WTC11 (cell line): ENCODE data around the gene CELF4. TPM values are rescaled to one million over a fixed set of nuclear protein-coding genes. Genes with fewer than 3 reads are reported as not detected.

Experiments used
- ATAC-seq: fragments of 200-7000 bp; cut with Tn5 transposase; 2 replicates; pipeline ENCODE4 v1.10.0; 2021; ENCODE audit warnings: mild to moderate bottlenecking, moderate library complexity
- CTCF ChIA-PET: fragments of 300-600 bp; sonication (Branson Sonifier 250); formaldehyde crosslinking; loops from one replicate; lab custom pipeline; 2021; ENCODE audit warnings: antibody characterized with exemption; lab: Charles Lee
- POLR2A ChIA-PET: fragments of 350-600 bp; sonication (Branson Sonifier 250); formaldehyde crosslinking; loops from one replicate; lab custom pipeline; 2021; ENCODE audit warnings: antibody characterized with exemption; lab: Charles Lee
- DNase-seq: peaks from one replicate; pipeline ENCODE4 v3.0.0; 2021; ENCODE audit warnings: low spot score
- H3K27ac Mint-ChIP-seq: 2 replicates; pipeline ENCODE4 v1.8.0; 2021; ENCODE audit warnings: mixed read lengths
- H3K27me3 Mint-ChIP-seq: 2 replicates; pipeline ENCODE4 v1.8.0; 2021; ENCODE audit warnings: low read depth, mild to moderate bottlenecking, moderate library complexity, mixed read lengths
- H3K36me3 Mint-ChIP-seq: 2 replicates; pipeline ENCODE4 v1.8.0; 2021; ENCODE audit warnings: mixed read lengths
- H3K4me1 Mint-ChIP-seq: 2 replicates; pipeline ENCODE4 v1.8.0; 2022; ENCODE audit warnings: mixed read lengths
- H3K4me3 Mint-ChIP-seq: 2 replicates; pipeline ENCODE4 v1.8.0; 2021; ENCODE audit warnings: mild to moderate bottlenecking, moderate library complexity, mixed read lengths
- H3K9me3 Mint-ChIP-seq: 2 replicates; pipeline ENCODE4 v1.8.0; 2021; ENCODE audit warnings: mixed read lengths
- EMX1 ChIP-seq: fragments of 250-450 bp; sonication (Bioruptor Pico); IDR thresholded peaks from 2 replicates; pipeline ENCODE4 v1.8.0; 2021; ENCODE audit warnings: mild to moderate bottlenecking
- ETV6 ChIP-seq: sonication (generic); formaldehyde crosslinking; IDR thresholded peaks from 2 replicates; pipeline ENCODE4 v1.8.1; 2022; ENCODE audit warnings: mild to moderate bottlenecking, missing genetic modification reagents
- FOXJ3 ChIP-seq: sonication (generic); formaldehyde crosslinking; IDR thresholded peaks from 2 replicates; pipeline ENCODE4 v1.9.0; 2021; ENCODE audit warnings: missing genetic modification reagents, mild to moderate bottlenecking, borderline replicate concordance
- FOXK1 ChIP-seq: sonication (generic); formaldehyde crosslinking; IDR thresholded peaks from 2 replicates; pipeline ENCODE4 v1.8.0; 2022; ENCODE audit warnings: mild to moderate bottlenecking, moderate library complexity, missing genetic modification reagents
- JAZF1 ChIP-seq: fragments of 250-450 bp; sonication (Bioruptor Pico); IDR thresholded peaks from 2 replicates; pipeline ENCODE4 v1.9.0; 2021; ENCODE audit warnings: moderate library complexity, mild to moderate bottlenecking, inconsistent platforms
- NR1H2 ChIP-seq: sonication (generic); formaldehyde crosslinking; IDR thresholded peaks from 2 replicates; pipeline ENCODE4 v1.9.0; 2021; ENCODE audit warnings: mild to moderate bottlenecking, moderate library complexity, missing genetic modification reagents
- SP1 ChIP-seq: sonication (generic); formaldehyde crosslinking; conservative IDR thresholded peaks from 2 replicates; pipeline ENCODE4 v1.8.1; 2022; ENCODE audit warnings: missing genetic modification reagents
- TCF7 ChIP-seq: sonication (generic); formaldehyde crosslinking; IDR thresholded peaks from 2 replicates; pipeline ENCODE4 v1.8.0; 2022; ENCODE audit warnings: mild to moderate bottlenecking, low read depth, missing genetic modification reagents, moderate library complexity
- ZBTB21 ChIP-seq: sonication (generic); formaldehyde crosslinking; IDR thresholded peaks from 2 replicates; pipeline ENCODE4 v1.8.1; 2023; ENCODE audit warnings: mild to moderate bottlenecking, missing genetic modification reagents, borderline replicate concordance
- ZNF263 ChIP-seq: sonication (generic); formaldehyde crosslinking; IDR thresholded peaks from 2 replicates; pipeline ENCODE4 v1.8.1; 2022; ENCODE audit warnings: low read depth, mild to moderate bottlenecking, moderate library complexity, missing genetic modification reagents
- ZNF396 ChIP-seq: fragments of 250-450 bp; sonication (Bioruptor Pico); IDR thresholded peaks from 2 replicates; pipeline ENCODE4 v1.8.0; 2021; ENCODE audit warnings: mild to moderate bottlenecking, moderate library complexity, borderline replicate concordance
- ZNF671 ChIP-seq: fragments of 250-450 bp; sonication (Bioruptor Pico); IDR thresholded peaks from 2 replicates; pipeline ENCODE4 v1.8.0; 2021; ENCODE audit warnings: mild to moderate bottlenecking
- total RNA-seq: library from RNA; stranded (reverse); gene quantifications from 3 replicates; pipeline ENCODE4 v1.2.3, GENCODE V29; 2021
- TF ChIP-seq, protein P1 (sequence below): fragments of 250-450 bp; sonication (Bioruptor Pico); IDR thresholded peaks from 2 replicates; pipeline ENCODE4 v1.8.0; 2021; ENCODE audit warnings: mild to moderate bottlenecking
- TF ChIP-seq, protein P2 (sequence below): sonication (generic); formaldehyde crosslinking; IDR thresholded peaks from 2 replicates; pipeline ENCODE4 v1.8.0; 2023; ENCODE audit warnings: missing genetic modification reagents, mild to moderate bottlenecking, borderline replicate concordance
- TF ChIP-seq, protein P3 (sequence below): fragments of 200-600 bp; IDR thresholded peaks from 2 replicates; pipeline ENCODE4 v1.8.0; 2022; ENCODE audit warnings: antibody characterized with exemption
- TF ChIP-seq, protein P4 (sequence below): sonication (generic); formaldehyde crosslinking; IDR thresholded peaks from 2 replicates; pipeline ENCODE4 v1.8.0; 2022; ENCODE audit warnings: mild to moderate bottlenecking, missing genetic modification reagents
- TF ChIP-seq, protein P5 (sequence below): sonication (generic); formaldehyde crosslinking; IDR thresholded peaks from 2 replicates; pipeline ENCODE4 v1.8.0; 2022; ENCODE audit warnings: missing genetic modification reagents
- TF ChIP-seq, protein P6 (sequence below): fragments of 250-450 bp; sonication (Bioruptor Pico); conservative IDR thresholded peaks from 2 replicates; pipeline ENCODE4 v1.9.0; 2021; ENCODE audit warnings: mild to moderate bottlenecking

CELF4 gene
- total RNA-seq, 1 experiment from 2014 or later: 2.9 TPM

DNA sequence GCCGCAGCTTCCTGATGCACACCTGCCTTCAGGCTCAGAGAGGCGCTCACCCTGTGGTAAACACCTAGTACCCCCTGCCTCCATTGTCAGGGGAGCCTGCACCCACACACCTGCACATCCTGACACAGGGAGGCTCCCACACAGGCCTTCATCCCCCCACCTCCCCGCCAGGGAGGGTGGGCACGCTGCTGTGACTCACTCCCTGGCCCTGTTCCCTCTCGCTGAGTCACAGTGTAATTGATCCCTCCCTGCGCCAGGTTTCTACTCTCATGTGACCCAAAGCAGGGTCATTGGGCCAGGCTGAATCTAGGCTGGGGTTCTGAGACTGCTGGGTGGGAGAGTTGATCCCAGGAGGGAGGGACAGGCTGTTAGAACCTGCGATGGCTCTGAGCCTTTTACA is 8.5 kb upstream of the CELF4 start:
- Mint-ChIP-seq H3K4me3 (no peak overlapping the region), H3K9me3 (no peaks in the 10 kb centered on the region), H3K27ac (no peak overlapping the region), H3K27me3 (peaks cover 40% of the 10 kb centered on the region), H3K36me3 (no peaks in the 10 kb centered on the region), H3K4me1 (peaks cover 64% of the 10 kb centered on the region)
- ChIA-PET POLR2A (no interaction called here), CTCF (no interaction called here)
- TF ChIP-seq ZBTB21: no peak
- TF ChIP-seq, protein P1, sequence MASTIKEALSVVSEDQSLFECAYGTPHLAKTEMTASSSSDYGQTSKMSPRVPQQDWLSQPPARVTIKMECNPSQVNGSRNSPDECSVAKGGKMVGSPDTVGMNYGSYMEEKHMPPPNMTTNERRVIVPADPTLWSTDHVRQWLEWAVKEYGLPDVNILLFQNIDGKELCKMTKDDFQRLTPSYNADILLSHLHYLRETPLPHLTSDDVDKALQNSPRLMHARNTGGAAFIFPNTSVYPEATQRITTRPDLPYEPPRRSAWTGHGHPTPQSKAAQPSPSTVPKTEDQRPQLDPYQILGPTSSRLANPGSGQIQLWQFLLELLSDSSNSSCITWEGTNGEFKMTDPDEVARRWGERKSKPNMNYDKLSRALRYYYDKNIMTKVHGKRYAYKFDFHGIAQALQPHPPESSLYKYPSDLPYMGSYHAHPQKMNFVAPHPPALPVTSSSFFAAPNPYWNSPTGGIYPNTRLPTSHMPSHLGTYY (CRISPR knock-in tag): no peak
- no peak for TF ChIP-seq ZNF396 (CRISPR knock-in tag)
- no peak for TF ChIP-seq EMX1 (CRISPR knock-in tag)
- no peak for TF ChIP-seq JAZF1 (CRISPR knock-in tag)
- no peak for TF ChIP-seq ZNF263 (CRISPR knock-in tag)
- TF ChIP-seq, protein P2, sequence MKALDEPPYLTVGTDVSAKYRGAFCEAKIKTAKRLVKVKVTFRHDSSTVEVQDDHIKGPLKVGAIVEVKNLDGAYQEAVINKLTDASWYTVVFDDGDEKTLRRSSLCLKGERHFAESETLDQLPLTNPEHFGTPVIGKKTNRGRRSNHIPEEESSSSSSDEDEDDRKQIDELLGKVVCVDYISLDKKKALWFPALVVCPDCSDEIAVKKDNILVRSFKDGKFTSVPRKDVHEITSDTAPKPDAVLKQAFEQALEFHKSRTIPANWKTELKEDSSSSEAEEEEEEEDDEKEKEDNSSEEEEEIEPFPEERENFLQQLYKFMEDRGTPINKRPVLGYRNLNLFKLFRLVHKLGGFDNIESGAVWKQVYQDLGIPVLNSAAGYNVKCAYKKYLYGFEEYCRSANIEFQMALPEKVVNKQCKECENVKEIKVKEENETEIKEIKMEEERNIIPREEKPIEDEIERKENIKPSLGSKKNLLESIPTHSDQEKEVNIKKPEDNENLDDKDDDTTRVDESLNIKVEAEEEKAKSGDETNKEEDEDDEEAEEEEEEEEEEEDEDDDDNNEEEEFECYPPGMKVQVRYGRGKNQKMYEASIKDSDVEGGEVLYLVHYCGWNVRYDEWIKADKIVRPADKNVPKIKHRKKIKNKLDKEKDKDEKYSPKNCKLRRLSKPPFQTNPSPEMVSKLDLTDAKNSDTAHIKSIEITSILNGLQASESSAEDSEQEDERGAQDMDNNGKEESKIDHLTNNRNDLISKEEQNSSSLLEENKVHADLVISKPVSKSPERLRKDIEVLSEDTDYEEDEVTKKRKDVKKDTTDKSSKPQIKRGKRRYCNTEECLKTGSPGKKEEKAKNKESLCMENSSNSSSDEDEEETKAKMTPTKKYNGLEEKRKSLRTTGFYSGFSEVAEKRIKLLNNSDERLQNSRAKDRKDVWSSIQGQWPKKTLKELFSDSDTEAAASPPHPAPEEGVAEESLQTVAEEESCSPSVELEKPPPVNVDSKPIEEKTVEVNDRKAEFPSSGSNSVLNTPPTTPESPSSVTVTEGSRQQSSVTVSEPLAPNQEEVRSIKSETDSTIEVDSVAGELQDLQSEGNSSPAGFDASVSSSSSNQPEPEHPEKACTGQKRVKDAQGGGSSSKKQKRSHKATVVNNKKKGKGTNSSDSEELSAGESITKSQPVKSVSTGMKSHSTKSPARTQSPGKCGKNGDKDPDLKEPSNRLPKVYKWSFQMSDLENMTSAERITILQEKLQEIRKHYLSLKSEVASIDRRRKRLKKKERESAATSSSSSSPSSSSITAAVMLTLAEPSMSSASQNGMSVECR (CRISPR knock-in tag): no peak
- no peak for TF ChIP-seq SP1 (CRISPR knock-in tag)
- no peak for TF ChIP-seq ETV6 (CRISPR knock-in tag)
- no peak for TF ChIP-seq ZNF671 (CRISPR knock-in tag)
- TF ChIP-seq, protein P3, sequence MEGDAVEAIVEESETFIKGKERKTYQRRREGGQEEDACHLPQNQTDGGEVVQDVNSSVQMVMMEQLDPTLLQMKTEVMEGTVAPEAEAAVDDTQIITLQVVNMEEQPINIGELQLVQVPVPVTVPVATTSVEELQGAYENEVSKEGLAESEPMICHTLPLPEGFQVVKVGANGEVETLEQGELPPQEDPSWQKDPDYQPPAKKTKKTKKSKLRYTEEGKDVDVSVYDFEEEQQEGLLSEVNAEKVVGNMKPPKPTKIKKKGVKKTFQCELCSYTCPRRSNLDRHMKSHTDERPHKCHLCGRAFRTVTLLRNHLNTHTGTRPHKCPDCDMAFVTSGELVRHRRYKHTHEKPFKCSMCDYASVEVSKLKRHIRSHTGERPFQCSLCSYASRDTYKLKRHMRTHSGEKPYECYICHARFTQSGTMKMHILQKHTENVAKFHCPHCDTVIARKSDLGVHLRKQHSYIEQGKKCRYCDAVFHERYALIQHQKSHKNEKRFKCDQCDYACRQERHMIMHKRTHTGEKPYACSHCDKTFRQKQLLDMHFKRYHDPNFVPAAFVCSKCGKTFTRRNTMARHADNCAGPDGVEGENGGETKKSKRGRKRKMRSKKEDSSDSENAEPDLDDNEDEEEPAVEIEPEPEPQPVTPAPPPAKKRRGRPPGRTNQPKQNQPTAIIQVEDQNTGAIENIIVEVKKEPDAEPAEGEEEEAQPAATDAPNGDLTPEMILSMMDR: no peak
- TF ChIP-seq NR1H2 (CRISPR knock-in tag): no peak
- TF ChIP-seq TCF7 (CRISPR knock-in tag): no peak
- TF ChIP-seq FOXK1: no peak
- TF ChIP-seq, protein P4, sequence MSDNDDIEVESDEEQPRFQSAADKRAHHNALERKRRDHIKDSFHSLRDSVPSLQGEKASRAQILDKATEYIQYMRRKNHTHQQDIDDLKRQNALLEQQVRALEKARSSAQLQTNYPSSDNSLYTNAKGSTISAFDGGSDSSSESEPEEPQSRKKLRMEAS: no peak
- TF ChIP-seq, protein P5, sequence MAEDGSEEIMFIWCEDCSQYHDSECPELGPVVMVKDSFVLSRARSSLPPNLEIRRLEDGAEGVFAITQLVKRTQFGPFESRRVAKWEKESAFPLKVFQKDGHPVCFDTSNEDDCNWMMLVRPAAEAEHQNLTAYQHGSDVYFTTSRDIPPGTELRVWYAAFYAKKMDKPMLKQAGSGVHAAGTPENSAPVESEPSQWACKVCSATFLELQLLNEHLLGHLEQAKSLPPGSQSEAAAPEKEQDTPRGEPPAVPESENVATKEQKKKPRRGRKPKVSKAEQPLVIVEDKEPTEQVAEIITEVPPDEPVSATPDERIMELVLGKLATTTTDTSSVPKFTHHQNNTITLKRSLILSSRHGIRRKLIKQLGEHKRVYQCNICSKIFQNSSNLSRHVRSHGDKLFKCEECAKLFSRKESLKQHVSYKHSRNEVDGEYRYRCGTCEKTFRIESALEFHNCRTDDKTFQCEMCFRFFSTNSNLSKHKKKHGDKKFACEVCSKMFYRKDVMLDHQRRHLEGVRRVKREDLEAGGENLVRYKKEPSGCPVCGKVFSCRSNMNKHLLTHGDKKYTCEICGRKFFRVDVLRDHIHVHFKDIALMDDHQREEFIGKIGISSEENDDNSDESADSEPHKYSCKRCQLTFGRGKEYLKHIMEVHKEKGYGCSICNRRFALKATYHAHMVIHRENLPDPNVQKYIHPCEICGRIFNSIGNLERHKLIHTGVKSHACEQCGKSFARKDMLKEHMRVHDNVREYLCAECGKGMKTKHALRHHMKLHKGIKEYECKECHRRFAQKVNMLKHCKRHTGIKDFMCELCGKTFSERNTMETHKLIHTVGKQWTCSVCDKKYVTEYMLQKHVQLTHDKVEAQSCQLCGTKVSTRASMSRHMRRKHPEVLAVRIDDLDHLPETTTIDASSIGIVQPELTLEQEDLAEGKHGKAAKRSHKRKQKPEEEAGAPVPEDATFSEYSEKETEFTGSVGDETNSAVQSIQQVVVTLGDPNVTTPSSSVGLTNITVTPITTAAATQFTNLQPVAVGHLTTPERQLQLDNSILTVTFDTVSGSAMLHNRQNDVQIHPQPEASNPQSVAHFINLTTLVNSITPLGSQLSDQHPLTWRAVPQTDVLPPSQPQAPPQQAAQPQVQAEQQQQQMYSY (CRISPR knock-in tag): no peak
- no peak for TF ChIP-seq FOXJ3
- TF ChIP-seq, protein P6, sequence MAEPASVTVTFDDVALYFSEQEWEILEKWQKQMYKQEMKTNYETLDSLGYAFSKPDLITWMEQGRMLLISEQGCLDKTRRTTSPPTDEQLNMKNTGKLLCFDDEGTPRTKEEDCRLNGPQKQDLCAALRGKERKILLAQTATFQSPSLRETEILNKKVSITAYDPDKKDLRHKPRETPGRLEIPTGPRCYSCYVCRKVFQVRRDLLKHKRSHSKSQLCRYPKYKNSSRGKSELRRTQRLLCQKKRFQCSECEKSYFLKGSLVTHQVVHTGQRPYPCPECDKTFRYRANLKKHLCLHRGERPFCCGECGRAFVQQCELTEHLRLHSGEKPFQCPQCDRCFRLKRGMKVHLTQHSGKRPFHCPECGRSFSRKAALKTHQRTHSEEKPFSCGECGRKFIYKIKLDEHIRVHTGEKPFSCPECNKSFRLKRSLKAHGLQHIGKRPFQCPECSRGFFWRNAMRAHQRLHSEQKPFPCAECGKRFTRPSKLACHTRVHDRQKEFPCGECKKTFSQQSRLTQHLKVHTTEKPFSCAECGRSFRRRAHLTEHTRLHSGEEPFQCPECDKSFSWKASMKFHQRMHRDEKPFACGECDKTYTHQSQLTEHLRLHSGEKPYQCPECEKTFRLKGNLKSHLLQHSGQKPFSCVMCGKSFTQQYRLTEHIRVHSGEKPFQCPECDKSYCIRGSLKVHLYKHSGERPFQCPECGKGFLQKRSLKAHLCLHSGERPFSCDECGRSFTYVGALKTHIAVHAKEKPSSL (CRISPR knock-in tag): no peak
- no peak for ATAC-seq
- no peak for DNase-seq
